AG10803 (cell line): ENCODE results near the gene AHI1.

Source experiments
- DNase-seq: peaks from one replicate; pipeline ENCODE4 v3.0.0; 2010; ENCODE audit warnings: low read depth
- H3K4me3 ChIP-seq: 2 replicates; pipeline ENCODE4 v1.5.1; 2011; ENCODE audit warnings: mild to moderate bottlenecking, low read length, control low read depth
- TF ChIP-seq, protein P1 (sequence below): conservative IDR thresholded peaks from 2 replicates; pipeline ENCODE4 v1.5.1; 2011; ENCODE audit warnings: mild to moderate bottlenecking, low read length, control low read depth, inconsistent platforms

AHI1 gene

DNA sequence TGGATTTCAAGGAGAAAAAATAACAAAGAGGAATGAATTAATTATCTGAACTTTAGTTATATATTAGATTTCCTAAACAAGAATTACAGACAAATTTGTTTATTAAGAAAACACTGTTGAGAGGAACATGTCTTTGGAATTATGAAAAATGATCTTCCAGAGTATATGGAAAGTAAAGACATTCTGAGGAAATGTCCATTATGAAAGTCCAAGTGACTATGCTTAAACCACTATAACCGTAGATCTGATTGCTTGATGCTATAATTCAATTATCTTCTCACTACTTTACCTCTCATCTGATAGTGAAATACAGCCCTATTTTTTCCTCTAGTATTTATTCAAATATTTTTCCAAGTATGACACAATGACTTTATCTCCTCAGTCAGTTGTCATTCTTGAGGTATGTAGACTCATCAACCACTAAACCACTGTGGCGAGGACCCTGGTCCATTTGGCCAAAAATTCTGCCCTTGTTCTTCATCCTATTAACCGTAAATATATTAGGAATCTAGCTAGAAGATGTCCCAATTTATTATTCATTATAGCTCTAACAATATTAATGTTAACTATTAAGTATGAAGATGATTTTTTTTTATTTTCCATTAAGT, 37.3 kb upstream of the AHI1 start:
- TF ChIP-seq, protein P1, sequence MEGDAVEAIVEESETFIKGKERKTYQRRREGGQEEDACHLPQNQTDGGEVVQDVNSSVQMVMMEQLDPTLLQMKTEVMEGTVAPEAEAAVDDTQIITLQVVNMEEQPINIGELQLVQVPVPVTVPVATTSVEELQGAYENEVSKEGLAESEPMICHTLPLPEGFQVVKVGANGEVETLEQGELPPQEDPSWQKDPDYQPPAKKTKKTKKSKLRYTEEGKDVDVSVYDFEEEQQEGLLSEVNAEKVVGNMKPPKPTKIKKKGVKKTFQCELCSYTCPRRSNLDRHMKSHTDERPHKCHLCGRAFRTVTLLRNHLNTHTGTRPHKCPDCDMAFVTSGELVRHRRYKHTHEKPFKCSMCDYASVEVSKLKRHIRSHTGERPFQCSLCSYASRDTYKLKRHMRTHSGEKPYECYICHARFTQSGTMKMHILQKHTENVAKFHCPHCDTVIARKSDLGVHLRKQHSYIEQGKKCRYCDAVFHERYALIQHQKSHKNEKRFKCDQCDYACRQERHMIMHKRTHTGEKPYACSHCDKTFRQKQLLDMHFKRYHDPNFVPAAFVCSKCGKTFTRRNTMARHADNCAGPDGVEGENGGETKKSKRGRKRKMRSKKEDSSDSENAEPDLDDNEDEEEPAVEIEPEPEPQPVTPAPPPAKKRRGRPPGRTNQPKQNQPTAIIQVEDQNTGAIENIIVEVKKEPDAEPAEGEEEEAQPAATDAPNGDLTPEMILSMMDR, result no peak
- no peak overlapping the region for H3K4me3 ChIP-seq
- peak; percentile 35 for DNase-seq

DNA sequence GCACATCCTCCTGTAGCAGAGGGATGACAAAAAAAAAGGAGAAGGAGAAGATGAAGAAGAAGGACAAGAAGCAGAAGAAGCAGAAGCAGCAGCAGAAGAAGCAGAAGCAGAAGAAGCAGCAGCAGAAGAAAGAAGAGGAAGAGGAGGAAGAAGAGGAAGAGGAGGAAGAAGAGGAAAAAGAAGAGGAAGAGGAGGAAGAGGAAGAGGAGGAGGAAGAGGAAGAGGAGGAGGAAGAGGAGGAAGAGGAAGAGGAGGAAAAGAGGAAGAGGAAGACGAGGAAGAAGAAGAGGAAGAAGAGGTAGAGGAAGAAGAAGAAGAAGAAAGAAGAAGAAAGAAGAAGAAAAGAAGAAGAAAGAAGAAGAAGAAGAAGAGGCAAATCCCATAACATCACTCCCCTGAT, 35.0 kb upstream of the AHI1 start:
- no peak overlapping the region for H3K4me3 ChIP-seq
- TF ChIP-seq, protein P1, result no peak
- DNase-seq, result no peak

DNA sequence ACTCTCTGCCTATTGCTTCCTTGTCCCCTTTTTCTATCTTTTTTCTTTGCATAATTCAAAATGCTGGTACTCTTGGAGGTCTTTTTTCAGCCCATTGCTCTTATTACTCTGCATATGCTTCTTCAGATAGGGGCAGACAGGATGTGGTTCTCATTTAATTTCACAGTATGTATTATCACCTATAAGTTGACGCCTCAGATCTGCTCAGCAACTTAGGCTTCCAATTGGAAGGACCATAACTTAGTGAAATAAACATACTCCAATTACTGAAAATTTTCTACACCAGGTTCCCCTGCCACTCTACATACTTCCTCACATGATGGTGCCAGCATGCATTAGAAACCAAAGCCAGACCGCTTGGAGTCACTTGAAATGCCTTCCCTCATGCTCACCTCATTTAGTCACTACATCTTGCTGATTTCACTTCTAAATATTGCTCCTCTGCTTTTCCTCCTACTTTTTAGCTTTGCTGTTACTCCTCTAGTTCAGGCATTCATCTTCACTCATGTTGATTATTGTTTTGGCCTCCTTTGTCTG, 34.5 kb upstream of the AHI1 start:
- no peak for DNase-seq
- no peak overlapping the region for H3K4me3 ChIP-seq
- TF ChIP-seq, protein P1, result no peak

DNA sequence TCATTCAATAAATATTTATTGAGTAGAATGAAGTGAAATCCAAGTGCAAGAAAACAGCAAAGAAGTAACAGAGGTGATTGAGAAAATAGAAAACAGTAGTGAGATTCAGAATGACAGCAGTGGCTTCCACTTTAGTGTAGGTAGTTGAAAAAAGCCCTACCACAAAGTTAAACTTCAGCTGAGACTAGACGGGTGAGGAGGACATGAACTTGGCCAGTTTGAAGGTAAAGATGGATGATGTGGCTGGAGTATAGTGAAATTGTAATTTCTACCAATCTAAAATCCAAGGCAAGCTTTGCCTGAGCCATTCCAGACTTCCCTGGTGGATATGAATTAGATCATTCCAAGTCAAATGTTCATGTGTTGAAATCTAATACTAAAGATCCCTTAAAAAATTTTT, 32.6 kb upstream of the AHI1 start:
- DNase-seq, result no peak
- TF ChIP-seq, protein P1, result no peak
- no peak overlapping the region for H3K4me3 ChIP-seq

DNA sequence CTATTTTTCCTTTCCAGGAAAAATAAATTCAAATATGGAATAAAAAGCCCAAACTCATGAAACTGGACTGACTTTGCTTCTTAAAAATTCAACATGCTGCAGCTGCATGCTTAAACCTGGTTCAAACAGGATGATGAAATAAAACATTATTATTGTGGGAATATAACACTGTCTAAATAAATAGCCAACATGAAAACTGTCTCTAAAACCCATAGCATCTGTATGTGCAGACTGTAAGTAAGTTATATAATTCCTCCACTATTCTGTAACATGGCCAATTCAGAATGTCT, 30.4 kb upstream of the AHI1 start:
- no peak overlapping the region for H3K4me3 ChIP-seq

DNA sequence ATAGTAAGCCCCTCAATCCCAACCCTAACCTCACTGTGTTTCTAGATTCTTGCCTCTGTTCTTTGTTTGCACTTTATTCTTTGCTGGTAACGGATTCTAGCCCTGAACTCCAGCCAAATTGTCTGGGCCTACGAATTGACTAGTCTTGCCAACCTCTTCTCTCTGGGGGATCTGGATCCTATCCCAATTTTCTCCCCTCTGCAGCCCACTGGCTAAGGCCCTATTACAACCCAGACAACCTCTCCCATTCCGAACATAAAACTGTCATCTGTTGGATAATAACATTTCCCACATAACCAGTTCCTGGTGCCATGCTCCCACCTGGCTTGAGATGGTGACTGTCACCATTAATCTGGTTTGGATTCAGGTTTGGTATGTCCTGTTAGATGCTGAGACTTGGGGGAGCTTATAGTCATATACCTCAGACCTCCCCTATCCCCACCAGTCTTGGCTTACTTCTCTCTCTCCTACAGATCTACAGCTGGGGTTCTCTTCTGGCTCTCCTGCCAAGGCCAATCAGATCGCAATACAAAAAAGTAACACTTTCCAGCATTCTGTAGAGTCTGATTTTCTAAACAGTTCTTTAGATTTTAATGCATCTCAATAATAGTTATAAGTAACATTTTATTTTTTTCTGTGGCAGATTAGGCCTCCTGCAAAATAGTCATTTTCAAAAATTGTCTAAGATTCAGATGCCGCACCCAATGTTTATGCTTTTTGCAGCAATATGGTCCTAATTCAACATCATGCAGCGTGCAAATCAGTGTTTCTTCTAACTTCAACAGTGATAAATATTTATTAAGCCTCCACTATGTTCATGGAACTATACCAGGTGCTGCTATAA, 29.8 kb upstream of the AHI1 start:
- no peak overlapping the region for H3K4me3 ChIP-seq
- TF ChIP-seq, protein P1, result no peak
- no peak for DNase-seq

More for the DNA sequence above, 30.4 kb upstream of the AHI1 start:
- TF ChIP-seq, protein P1, result no peak
- no peak for DNase-seq

DNA sequence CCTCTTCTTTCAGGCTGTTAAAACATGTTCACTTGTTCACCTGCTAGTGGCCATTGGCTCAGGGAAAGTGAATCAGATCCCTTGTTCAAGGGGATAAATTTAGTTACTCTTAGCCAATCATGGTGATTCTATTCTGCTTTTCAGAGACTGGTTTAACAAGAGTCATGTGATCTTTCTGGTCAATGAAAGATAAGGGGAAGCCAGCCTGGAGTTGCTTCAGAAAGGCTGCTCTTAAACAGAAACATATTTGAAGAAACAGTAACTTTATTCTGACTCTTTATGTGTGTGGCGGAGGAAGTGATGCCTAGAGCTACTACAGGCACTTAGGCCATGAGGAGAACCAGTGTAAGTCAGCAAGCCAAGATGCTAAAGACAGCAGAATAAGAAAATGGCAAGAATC, 28.1 kb upstream of the AHI1 start:
- H3K4me3 ChIP-seq, result no peak overlapping the region
- DNase-seq, result no peak
- TF ChIP-seq, protein P1, result no peak
